HG03520 (cell line): ENCODE results near the gene PPP1CA.

ENCODE experiments used
- ATAC-seq: cut with Tn5 transposase; IDR thresholded peaks from one replicate; pipeline ENCODE4 v1.9.1; 2021; ENCODE audit warnings: mild to moderate bottlenecking, moderate library complexity; ENCODE audit not compliant: unreplicated experiment

The PPP1CA gene

GRCh38 chr11:67418476-67419281 is 17.0 kb upstream of the PPP1CA start:
- ATAC-seq, result no peak

- no peak for ATAC-seq
Observed at GRCh38 chr11:67417425-67417824, 15.8 kb upstream of the PPP1CA start.

- ATAC-seq, result no peak
Observed at GRCh38 chr11:67416416-67417335, 15.0 kb upstream of the PPP1CA start.

- no peak for ATAC-seq
Observed at GRCh38 chr11:67415501-67416304, 14.0 kb upstream of the PPP1CA start, which contains the start of gene CARNS1. CARNS1 (plus strand) TSS chr11:67415678; CDS start chr11:67416200, 522 bp downstream.

GRCh38 chr11:67413266-67413849 is 11.7 kb upstream of the PPP1CA start:
- ATAC-seq, result no peak

- ATAC-seq, result no peak
Observed at GRCh38 chr11:67412495-67413179, 11.0 kb upstream of the PPP1CA start.

GRCh38 chr11:67411785-67412152 is 10.1 kb upstream of the PPP1CA start:
- ATAC-seq, result no peak

GRCh38 chr11:67410984-67411784 is 9.5 kb upstream of the PPP1CA start:
- ATAC-seq, result no peak

- no peak for ATAC-seq
Observed at GRCh38 chr11:67410369-67410831, 8.7 kb upstream of the PPP1CA start.

GRCh38 chr11:67409781-67410368 is 8.2 kb upstream of the PPP1CA start:
- no peak for ATAC-seq

GRCh38 chr11:67409261-67409666 is 7.6 kb upstream of the PPP1CA start:
- ATAC-seq, result no peak

- no peak for ATAC-seq
Observed at GRCh38 chr11:67408437-67409200, 7.0 kb upstream of the PPP1CA start.

- ATAC-seq, result no peak
Observed at GRCh38 chr11:67407688-67408163, 6.1 kb upstream of the PPP1CA start.

- no peak for ATAC-seq
Observed at GRCh38 chr11:67406969-67407687, 5.5 kb upstream of the PPP1CA start.

- ATAC-seq, result no peak
Observed at GRCh38 chr11:67406420-67406968, 4.8 kb upstream of the PPP1CA start.

GRCh38 chr11:67405688-67406339 is 4.2 kb upstream of the PPP1CA start:
- no peak for ATAC-seq
